ENCODE data around the gene RAB28.

GRCh38 chr4:13492747-13493146, 8.6 kb upstream of the RAB28 start:
- no peak for TF ChIP-seq CTCF (IDR thresholded peaks at IDR 0.05; ENCODE audit: low read depth, low read length)
- no peak for TF ChIP-seq EZH2phosphoT487 (IDR thresholded peaks at IDR 0.05; ENCODE audit: low read depth)
